HCT116 (cell line): ENCODE results near the gene FPR1. TPM values are rescaled to one million over a fixed set of nuclear protein-coding genes. Genes with fewer than 3 reads are reported as not detected.

Experiments
- total RNA-seq: library from RNA; stranded (reverse); gene quantifications from one replicate; pipeline ENCODE4 v1.2.1, GENCODE V29; 2021; ENCODE audit not compliant: unreplicated experiment

Gene FPR1
- total RNA-seq, 1 experiment from 2014 or later = not detected

Other genes with a start within 250 kb of the FPR1 start
- gene SIGLEC6, start 220.2 kb downstream of the FPR1 start, total RNA-seq = not detected
- 9.3 TPM for gene ZNF175, start 180.6 kb downstream of the FPR1 start, total RNA-seq
- gene SIGLEC5, start 121.5 kb downstream of the FPR1 start, total RNA-seq = not detected
- gene SIGLEC14, start 105.1 kb downstream of the FPR1 start, total RNA-seq = not detected
- gene SPACA6, start 58.5 kb downstream of the FPR1 start, total RNA-seq = 13.9 TPM
- gene HAS1, start 27.9 kb downstream of the FPR1 start, total RNA-seq = not detected
- gene FPR2, start 9.3 kb upstream of the FPR1 start, total RNA-seq = not detected
- gene FPR3, start 43.3 kb upstream of the FPR1 start, total RNA-seq = not detected
- gene ZNF577, start 136.1 kb upstream of the FPR1 start, total RNA-seq = 5.8 TPM
- 7.3 TPM for gene ZNF649, start 153.1 kb upstream of the FPR1 start, total RNA-seq
- gene ZNF613, start 175.6 kb upstream of the FPR1 start, total RNA-seq = 2.2 TPM
- 2.3 TPM for gene ZNF350, start 235.0 kb upstream of the FPR1 start, total RNA-seq